ENCODE results near the gene CYFIP1.

Gene CYFIP1

GRCh38 chr15:22831473-22831872 is 148.7 kb downstream of the CYFIP1 start:
- H3K9me3 ChIP-seq (ENCODE audit: control insufficient read depth in 1 of 2, low read length in 2 of 2) = no peaks in the 10 kb centered on the region
- H3K4me1 ChIP-seq (ENCODE audit: control insufficient read depth in 1 of 2, insufficient read depth in 2 of 2, low read length in 2 of 2) = no peaks in the 10 kb centered on the region
- H3K9ac ChIP-seq (ENCODE audit: low read depth in 1 of 2, low read length in 2 of 2) = no peak overlapping the region
- H3K36me3 ChIP-seq (ENCODE audit: control insufficient read depth in 1 of 2, insufficient read depth in 2 of 2, low read length in 2 of 2) = peaks cover 5 to 19% of the 10 kb centered on the region in 2 donors
- no peaks in the 10 kb centered on the region for H3K27me3 ChIP-seq (ENCODE audit: control insufficient read depth in 1 of 2, insufficient read depth in 2 of 2, low read length in 2 of 2)
- H3K27ac ChIP-seq (ENCODE audit: low read depth, low read length) = no peak overlapping the region
- H3K4me3 ChIP-seq (ENCODE audit: low read depth in 1 of 2, low read length in 2 of 2) = no peak overlapping the region

- Histone ChIP-seq H3K9me3 (ENCODE audit: control insufficient read depth in 1 of 2, low read length in 2 of 2) (no peaks in the 10 kb centered on the region), H3K27ac (ENCODE audit: low read depth, low read length) (no peak overlapping the region), H3K4me1 (ENCODE audit: control insufficient read depth in 1 of 2, insufficient read depth in 2 of 2, low read length in 2 of 2) (no peaks in the 10 kb centered on the region), H3K27me3 (ENCODE audit: control insufficient read depth in 1 of 2, insufficient read depth in 2 of 2, low read length in 2 of 2) (no peaks in the 10 kb centered on the region), H3K4me3 (ENCODE audit: low read depth in 1 of 2, low read length in 2 of 2) (no peak overlapping the region), H3K36me3 (ENCODE audit: control insufficient read depth in 1 of 2, insufficient read depth in 2 of 2, low read length in 2 of 2) (peaks cover 26 to 41% of the 10 kb centered on the region in 2 donors), H3K9ac (ENCODE audit: low read depth in 1 of 2, low read length in 2 of 2) (no peak overlapping the region)
These were observed 153.0 kb downstream of the CYFIP1 start for GRCh38 chr15:22827125-22827524.

GRCh38 chr15:22823495-22824128 is 156.6 kb downstream of the CYFIP1 start:
- H3K27me3 ChIP-seq (ENCODE audit: control insufficient read depth in 1 of 2, insufficient read depth in 2 of 2, low read length in 2 of 2) = no peaks in the 10 kb centered on the region
- peaks cover 28 to 52% of the 10 kb centered on the region in 2 donors for H3K36me3 ChIP-seq (ENCODE audit: control insufficient read depth in 1 of 2, insufficient read depth in 2 of 2, low read length in 2 of 2)
- H3K27ac ChIP-seq (ENCODE audit: low read depth, low read length) = no peak overlapping the region
- H3K9ac ChIP-seq (ENCODE audit: low read depth in 1 of 2, low read length in 2 of 2) = no peak overlapping the region
- no peaks in the 10 kb centered on the region for H3K9me3 ChIP-seq (ENCODE audit: control insufficient read depth in 1 of 2, low read length in 2 of 2)
- no peak overlapping the region for H3K4me3 ChIP-seq (ENCODE audit: low read depth in 1 of 2, low read length in 2 of 2)
- no peaks in the 10 kb centered on the region for H3K4me1 ChIP-seq (ENCODE audit: control insufficient read depth in 1 of 2, insufficient read depth in 2 of 2, low read length in 2 of 2)

GRCh38 chr15:22819651-22820050 is 160.5 kb downstream of the CYFIP1 start:
- H3K4me3 ChIP-seq (ENCODE audit: low read depth in 1 of 2, low read length in 2 of 2) = no peak overlapping the region
- no peak overlapping the region for H3K27ac ChIP-seq (ENCODE audit: low read depth, low read length)
- H3K9ac ChIP-seq (ENCODE audit: low read depth in 1 of 2, low read length in 2 of 2) = no peak overlapping the region
- no peaks in the 10 kb centered on the region for H3K27me3 ChIP-seq (ENCODE audit: control insufficient read depth in 1 of 2, insufficient read depth in 2 of 2, low read length in 2 of 2)
- H3K4me1 ChIP-seq (ENCODE audit: control insufficient read depth in 1 of 2, insufficient read depth in 2 of 2, low read length in 2 of 2) = no peaks in the 10 kb centered on the region
- peaks cover 10 to 28% of the 10 kb centered on the region in 2 donors for H3K36me3 ChIP-seq (ENCODE audit: control insufficient read depth in 1 of 2, insufficient read depth in 2 of 2, low read length in 2 of 2)
- H3K9me3 ChIP-seq (ENCODE audit: control insufficient read depth in 1 of 2, low read length in 2 of 2) = no peaks in the 10 kb centered on the region

Measured in duodenal mucosa (tissue), 2 donors.